Eye (tissue), 1 donor: ENCODE data around the gene NPFFR1.
"Not testable (repeated sequence)": the region's sequence is repeated elsewhere in the genome, so short reads cannot be mapped to it uniquely, and the experiment has no call there.

Experiments
- DNase-seq: peaks from one replicate; pipeline ENCODE4 v3.0.0-alpha.2; 2015

NPFFR1 gene

DNA sequence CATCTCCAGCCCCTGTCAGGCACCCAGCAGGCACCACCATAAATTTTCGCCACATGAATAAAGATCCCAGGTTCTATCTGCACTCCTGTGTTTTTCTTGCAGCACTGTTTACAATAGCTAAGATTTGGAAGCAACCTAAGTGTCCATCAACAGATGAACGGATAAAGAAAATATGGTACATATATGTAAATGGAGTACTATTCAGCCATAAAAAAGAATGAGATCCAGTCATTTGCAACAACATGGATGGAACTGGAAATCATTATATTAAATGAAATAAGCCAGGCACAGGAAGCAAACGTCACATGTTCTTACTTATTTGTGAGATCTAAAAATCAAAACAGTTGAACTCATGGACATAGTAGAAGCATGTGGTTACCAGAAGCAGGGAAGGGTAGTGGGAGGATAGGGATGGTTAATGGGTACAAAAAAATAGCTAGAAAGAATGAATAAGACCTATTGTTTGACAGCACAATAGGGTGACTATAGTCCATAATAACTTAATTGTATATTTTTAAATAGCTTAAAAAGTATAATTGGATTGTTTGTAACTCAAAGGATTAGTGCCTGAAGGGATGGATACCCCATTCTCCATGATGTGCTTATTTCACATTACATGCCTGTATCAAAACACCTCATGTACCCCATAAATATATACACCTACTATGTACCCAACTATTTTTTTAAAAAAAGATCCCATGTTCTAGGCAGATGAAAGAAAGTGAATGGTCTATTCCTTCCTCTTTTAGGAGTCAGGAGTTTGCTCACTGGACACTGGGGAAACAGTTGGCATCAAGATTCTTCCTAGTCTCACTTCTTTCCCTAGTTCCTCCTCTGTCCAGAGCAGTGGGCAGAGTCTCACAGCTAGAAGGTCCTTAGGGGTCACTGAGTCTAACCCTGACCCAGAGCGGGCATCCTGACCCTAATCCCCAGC lies 1.0 kb upstream of the NPFFR1 start:
- DNase-seq = no peak

DNA sequence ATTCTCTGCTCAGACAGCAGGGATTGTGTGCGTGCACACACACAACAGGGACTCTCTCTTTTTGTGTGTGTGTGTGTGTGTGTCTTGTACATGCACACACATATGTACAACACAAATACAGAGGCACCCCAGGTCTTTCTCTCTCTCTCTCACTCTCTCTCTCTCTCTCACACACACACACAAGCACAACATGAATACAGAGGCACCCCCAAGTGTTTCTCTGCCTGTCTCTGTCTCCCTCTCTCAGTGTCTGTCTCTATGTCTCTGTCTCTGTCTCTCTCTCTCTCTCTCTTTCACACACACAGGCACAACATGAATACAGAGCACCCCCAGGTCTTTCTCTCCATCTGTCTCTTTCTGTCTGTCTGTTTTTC lies 746 bp downstream of the NPFFR1 start:
- peak; percentile 14 for DNase-seq

DNA sequence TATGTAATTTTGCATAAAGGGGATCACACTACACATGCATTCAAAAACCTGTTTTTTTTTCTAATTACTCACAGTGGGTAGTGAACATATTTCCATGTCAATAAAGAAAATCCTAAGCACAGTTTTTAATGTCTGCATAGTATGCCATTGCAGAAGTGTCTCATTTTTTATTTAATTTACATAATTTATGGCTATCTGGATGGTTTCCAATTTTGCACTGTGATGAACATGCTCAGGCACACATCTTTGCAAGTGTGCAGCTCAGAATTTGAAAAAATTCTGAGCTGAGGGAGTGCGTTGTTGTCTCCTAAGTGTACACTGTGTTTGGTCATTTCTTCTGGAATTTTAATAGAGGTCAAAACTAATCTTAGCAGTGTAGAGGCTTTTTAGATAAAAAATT lies 2.2 kb downstream of the NPFFR1 start:
- DNase-seq = no peak

DNA sequence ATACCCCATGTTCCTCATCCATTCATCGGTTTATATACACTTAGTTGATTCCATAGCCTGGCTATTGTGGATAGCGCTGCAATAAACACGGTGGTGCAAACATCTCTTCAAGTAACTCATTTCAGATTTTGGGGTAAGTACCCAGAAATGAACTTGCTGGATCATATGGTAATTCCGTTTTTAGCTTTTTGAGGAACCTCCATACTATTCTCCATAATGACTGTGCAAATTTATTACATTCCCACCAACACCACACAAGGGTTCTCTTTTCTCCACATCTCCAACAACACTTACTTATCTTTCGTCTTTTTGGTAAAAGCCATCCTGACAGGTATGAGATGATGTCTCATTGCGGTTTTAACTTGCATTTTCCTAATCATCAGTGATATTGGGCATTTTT lies 3.7 kb downstream of the NPFFR1 start:
- DNase-seq = no peak

DNA sequence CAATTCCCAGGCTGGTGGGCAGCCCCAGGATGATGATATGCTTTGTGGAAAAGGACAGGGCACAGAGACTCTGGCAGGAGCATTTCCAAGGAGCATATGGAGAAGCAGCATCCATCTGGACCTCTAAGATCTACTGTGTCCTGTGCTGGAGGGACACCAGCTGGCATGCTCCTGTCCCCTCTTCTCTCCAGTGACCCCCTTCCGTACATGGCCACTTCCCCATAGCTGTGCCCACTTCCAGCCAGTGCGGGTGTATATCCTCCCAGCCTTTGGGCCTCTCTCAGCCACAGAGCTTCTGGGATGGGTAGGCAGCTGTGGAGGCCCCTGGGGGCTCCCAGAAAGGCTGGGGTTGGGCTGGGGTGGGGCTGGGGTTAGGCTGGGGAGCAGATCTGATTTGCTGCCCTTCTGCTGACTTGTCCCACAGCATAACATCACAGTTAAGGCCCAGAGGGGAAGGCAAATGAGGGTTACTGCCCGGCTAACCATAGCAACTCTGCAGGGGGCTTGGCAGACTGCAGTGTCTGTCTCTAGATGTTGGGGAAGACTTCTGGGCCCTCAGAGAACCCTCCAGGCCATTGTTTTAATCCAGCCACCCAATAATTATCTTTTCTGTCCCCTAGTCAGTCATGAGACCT lies 6.3 kb downstream of the NPFFR1 start:
- DNase-seq = no peak

DNA sequence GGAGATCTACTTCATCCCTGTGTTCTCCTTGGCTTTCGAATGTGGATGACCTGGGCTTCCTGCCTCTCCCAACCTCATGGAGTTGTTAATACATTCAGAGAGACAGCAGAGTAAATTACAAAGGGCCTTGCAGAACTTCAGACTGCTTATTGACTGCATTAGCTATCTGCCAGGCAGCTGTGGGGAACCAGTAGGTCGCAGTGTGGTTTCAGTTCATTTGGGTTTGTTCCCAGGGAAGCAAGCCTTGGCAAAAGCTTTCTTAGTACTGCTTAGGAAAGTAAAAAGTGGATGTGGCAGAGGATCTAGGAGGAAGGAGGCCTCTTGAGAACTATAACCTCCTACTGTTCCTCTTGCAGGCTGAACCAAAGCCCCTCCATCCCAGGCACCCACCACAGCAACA lies 9.2 kb downstream of the NPFFR1 start:
- DNase-seq = no peak

DNA sequence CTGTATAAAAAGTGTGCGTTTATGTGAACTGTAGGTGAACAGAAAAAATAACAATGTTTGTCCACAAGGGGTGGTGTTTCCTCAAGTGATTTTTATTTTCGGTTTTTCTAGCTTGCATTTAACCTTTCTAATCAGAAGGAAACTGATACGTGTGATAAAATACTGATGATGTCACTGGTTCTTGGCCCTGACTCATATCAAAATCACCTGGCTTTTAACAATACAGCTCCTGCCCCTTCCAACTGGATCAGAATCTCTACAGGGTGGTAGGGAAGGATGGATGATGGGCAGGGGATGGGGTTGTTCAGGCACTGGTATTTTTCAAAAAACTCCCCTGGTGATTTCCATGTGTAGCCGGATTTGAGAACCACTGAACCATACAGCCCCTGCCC lies 10.9 kb downstream of the NPFFR1 start:
- DNase-seq = no peak

DNA sequence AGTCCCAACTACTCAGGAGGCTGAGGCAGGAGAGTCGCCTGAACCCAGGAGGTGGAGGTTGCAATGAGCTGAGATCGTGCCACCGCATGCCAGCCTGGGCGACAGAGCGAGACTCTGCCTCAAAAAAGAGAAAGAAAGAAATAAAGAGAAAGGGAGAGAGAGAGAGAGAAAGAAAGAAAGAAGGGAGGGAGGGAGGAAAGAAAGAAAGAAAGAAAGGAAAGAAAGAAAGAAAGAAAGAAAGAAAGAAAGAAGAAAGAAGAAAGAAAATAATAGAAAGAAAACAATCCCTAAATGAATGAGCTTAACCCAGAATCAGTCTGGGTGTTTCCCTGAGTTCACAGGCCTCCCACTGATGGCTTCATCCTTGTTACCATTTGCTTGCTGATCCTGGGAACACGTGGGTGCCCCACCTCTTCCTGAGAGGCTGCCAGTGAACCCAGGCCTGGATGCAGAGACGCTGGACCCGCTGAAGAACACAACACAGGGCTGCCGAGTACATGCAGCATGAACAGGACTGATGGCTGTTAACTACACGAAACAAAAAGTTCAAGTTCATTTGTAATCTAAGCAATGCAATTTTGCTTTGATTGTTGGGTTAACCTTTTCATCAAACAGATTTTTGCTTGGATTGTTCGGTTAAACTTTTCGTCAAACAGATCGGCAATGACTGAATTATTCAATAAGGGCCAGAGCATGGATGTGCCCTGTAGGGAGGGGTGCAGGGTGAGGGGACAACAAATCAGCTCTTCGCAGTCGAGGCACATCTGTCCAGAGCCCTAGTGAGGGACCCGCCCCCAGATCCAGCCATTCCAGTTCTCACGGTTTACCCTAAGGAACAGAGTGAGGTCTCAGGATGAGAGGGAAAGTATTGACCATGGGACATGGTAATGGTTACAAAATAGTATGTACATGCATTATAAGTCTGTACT lies 11.5 kb downstream of the NPFFR1 start:
- DNase-seq = no peak

DNA sequence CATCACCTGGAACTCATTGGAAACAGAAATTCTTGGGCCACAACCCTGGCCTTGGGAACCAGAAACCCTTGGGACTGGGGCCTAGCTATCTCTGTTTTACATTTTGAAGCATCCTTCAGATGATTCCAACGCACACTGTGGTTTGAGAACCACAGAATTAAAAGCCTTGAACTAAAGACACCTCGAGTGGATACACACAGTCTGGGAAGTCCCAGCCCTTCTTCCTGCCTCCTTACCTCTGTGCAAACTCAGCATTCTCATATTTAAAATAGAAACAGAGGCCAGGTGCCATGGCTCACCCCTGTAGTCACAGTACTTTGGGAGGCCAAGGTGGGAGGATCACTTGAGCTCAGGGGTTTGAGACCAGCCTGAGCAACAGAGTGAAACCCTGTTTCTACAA lies 12.9 kb downstream of the NPFFR1 start:
- no peak for DNase-seq

DNA sequence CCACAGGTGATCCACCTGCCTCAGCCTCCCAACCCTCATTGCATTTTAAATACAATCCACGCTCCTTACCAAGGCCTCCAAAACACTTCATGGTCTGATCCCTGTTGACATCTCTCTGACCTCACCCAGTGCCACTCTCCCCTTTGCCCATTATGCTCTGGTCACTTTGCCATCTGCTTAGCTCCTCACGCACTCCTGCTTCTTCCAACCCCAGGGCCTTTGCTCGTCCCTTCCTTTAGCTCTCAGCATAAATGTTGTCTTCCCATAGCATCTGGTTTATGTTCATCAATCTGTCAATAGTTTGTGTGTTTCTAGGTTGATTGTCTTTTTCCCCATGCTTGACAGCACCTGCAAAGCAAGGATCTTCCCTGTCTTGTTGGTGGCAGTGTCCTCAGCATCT lies 14.1 kb downstream of the NPFFR1 start:
- DNase-seq = no peak

DNA sequence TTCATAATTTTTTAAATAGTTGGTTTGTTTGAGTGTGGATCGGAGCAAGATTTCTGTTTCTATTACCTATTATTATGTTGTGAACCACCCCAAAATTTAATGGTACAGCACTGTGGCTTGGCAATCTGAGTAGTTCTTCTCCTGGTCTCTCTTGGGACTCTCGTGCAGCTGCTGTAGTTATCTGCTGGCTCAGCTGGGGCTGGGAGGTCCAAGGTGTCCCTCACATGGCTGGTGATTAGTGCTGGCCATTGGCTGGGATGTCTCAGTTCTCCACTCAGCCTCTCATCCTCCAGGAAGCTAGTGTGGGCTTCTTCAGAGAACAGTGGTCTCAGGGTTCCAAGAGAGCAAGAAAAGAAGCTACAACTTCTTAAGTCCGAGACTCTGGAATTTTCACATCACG lies 15.4 kb downstream of the NPFFR1 start:
- no peak for DNase-seq

DNA sequence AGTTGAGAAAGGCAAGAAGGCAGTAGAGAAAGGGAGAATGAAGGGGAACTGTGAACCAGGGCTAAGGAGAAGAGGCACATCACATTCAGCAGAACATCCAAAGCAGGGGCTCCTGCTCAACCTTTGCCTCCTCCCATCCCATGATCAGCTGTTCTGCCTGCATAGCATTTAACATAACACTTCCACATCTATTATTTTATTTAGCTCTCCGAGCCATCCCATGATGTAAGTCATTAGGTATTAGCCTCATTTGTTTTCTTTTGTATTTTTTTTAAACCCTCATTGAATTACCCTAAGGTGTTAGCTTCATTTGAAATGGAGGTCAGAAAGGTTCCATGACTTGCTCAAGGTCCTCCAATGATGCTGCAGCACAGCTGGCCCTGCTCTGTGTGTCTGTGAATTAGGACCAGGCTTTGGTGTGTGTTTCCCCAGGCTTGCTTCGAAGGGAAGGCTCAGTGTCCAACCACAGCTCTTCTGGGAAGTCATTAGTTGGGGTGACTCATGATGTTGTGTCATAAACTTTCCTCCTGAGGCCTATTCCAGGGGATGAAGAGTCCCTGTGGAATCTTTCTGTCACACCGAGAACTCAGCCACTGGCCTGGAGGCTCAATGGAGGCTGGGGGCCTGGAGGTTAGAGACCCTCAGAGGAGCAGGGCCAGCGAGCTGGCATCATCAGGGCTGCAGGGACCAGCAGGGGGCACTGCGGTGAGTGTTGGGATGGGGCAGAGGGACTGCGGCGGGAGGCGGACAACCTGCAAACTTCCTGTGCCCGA lies 16.5 kb downstream of the NPFFR1 start:
- no peak for DNase-seq

DNA sequence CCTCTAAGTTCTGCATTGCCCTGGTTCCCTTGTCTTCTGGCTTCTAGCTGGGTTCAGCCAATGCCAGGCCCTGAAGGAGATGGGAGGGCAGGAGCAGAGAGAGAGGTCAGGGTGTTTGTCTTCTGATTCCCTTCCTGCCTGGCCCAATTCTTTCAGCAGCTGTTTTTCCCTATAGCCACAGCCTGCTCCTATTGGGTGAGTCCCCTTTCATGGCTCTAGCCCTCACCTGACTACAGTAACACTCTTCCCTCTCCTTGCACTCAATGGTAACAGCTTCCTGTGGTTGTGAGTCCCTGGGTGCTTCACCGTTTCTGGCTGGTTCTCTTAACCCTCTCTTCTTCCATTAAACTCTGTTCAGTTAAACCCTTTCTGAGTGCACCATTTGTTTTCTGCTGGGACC lies 17.1 kb downstream of the NPFFR1 start:
- no peak for DNase-seq

DNA sequence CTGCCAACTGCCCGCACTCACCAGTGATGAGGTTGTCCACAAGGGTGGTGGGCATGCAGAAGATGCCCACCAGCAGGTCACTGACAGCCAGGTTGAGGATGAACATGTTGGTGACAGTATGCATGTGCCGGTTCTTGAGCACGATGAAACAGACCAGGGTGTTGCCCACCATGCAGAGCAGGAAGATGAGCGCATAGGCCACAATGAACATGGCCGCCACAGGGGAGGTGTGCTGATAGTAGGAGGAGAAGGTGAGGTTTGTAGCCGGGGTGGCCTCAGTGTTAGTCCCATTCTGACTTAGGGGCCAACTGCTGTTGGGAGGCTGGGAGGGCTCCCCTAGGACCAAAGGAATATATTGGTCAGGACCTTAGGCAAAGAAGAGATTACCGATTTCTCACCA lies 17.7 kb downstream of the NPFFR1 start:
- no peak for DNase-seq

DNA sequence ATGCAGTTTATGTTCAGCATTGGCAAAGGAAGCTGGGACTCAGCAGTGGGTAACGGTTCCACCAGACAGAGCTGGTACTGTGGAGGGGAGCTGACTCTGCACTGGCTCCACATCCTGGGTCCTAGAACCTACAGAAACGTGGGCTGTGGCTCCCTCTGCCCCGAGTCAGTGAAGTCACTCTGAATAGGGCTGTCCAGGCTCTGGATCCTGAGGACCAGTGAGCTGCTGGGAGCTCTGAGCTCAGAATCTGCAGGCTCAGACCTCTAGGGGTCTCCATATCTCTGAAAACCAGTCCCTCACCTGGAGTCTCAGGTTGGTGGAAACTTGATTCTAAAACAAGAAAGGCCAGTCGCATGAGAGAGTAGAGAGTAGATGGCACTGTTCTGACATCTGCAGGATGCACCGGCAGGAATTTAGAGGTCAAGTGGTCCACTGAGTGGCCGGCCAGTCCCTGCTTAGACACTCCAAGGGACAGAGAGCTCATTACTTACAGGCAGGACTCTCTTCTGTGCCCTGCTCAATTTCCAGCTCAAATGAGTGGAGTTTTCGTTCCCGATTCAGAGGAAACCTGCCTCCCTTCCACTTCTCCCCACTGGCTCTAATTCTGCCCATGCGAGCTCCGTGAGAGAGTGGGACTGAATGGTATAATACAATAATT lies 18.6 kb downstream of the NPFFR1 start:
- no peak for DNase-seq

DNA sequence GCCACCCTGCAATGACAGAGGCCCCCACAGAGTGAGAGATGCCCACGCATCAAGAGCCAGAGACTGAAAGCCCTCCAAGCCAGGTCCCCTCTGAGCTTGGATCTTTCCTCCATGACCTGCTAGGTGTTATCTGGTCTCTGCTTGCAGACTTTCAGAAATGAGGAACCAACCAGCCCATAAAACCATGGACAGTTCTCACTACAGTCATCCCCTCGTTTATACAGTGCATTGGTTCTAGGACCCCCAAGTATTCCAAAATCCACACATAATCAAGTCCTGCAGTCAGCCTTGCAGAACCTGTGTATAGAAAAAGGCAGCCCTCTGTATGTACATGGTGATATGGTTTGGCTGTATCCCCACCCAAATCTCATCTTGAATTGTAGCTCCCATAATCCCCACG lies 23.1 kb downstream of the NPFFR1 start:
- DNase-seq = no peak

DNA sequence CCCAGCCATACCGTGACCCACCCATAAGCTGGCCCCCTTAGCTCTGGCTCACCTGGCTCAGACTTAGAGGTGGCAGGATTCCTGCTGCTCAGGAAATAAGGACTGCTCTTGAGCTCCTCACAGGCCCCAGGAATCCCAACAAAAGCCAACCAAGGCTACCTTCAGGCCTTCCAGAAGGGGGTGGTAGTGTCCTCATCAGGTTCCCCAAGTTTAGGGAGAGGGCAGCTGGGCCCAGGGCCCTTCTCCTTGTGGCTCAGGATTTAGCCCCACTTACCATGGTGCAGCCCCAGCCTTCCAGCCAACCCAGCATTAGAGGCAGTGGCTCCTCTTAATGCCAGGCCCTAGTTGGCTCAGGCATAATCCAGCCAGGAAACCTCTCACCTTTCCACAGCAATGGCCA lies 23.5 kb downstream of the NPFFR1 start:
- DNase-seq = no peak

DNA sequence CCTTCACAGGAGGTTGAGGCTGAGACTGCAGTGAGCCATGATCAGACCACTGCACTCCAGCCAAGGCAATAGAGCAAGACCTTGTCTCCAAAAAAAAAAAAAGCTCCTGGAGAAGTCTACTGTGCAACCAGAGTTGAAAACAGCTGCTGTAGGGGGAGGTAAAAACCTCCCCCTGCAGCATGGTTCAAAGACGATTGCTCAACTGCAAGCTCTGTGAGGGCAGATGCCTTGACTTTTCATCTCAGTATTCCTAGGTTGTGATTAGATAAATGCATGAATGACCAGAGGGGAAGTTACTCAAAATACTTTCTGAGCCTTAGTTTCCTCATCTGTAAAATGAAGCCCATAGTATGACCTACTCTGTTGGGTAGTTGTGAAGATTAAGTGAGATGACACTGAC lies 25.6 kb downstream of the NPFFR1 start:
- DNase-seq = no peak

DNA sequence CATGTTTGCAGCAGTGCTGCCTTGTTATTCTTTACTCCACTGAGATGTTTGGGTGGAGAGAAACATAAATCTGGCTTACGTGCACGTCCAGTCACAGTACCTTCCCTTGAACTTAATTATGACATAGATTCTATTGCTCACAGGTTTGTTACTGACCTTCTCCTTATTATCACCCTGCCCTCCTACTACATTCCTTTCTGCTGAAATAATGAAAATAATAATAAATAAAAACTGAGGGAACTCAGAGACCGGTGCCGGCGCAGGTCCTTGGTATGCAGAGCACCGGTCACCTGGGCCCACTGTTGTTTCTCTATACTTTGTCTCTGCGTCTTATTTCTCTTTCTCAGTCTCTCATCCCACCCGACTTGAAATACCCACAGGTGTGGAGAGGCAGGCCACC lies 26.0 kb downstream of the NPFFR1 start:
- not testable (repeated sequence) for DNase-seq

DNA sequence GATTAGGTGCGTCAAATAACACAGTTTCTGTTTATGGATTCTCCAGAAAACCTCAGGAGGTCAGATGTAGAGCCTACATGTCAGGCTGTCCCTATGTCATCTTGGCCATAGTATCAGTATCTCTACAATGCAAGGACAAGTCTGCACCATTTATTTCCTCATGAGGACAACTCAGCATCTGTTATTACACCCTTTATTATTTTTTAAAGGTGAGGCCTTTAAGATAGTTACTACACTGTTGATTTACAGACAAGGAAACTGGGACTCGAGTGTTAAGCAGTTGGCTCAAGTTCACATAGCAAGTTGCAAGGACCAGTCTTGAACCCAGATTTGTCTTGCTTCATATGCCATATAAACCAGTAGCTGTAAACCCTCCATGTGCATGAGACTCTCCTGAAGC lies 27.3 kb downstream of the NPFFR1 start:
- DNase-seq = no peak

DNA sequence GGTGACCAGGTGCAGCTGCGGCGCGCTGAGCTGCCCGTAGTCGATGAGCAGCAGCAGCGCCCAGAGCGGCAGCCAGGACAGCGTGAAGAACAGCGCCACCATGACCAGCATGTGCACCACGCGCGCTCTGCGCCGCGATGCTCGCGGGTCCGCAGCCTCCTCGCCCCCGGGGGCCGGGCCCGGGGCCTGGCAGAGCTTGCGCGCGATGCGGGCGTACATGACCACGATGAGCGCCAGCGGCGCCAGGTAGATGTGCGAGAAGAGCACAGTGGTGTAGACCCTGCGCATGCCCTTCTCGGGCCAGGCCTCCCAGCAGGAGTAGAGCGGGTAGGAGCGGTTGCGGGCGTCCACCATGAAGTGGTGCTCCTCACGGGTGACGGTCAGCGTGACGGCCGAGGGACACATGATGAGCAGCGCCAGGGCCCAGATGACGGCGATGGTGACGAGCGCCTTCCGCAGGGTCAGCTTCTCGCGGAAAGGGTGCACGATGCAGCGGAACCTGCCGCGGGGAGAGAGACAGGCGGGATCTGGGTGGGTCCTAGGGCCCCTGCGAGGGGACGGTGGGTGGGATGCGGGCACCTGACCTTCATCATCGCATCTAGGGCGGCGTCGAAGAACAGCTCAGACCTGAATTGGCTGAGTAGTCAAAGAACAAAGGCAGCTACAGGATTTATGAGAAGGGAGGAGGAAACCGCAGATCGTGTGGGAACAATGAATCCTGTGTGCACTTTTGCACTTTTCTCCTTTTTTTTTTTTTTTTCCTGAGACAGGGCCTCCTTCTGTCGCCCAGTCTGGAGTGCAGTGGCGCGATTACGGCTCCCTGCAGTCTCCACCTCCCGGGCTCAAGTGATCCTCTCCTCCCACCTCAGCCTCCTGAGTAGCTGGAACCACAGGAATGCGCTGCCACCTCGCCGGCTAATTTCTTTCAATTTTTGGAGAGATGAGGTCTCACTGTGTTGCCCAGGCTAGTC lies 28.2 kb downstream of the NPFFR1 start:
- DNase-seq = peak; percentile 59
